SK-N-SH (cell line): Measurements from ENCODE around the gene PRM1. TPM values are rescaled to one million over a fixed set of nuclear protein-coding genes. Genes with fewer than 3 reads are reported as not detected.

Experiments used
- CTCF ChIA-PET: fragments of 300-600, 350-600 bp; formaldehyde crosslinking; extraction: SDS; loops from one replicate; lab custom pipeline; 2021; lab: Yijun Ruan, JAX
- POLR2A ChIA-PET: fragments of 350-600 bp; sonication (Branson Sonifier 250); formaldehyde crosslinking; extraction: SDS; loops from one replicate; lab custom pipeline; 2020; ENCODE audit warnings: antibody characterized with exemption, inconsistent platforms; lab: Yijun Ruan, JAX
- DNase-seq: peaks from one replicate; pipeline ENCODE4 v3.0.0; 2012
- H2AFZ ChIP-seq: fragments of 200-600 bp; sonication (generic); 2 replicates; pipeline ENCODE4 v1.8.1; 2016; ENCODE audit warnings: antibody characterized with exemption, mild to moderate bottlenecking, low read depth
- H3F3A ChIP-seq: fragments of 200-600 bp; sonication (generic); replicated peaks from 2 replicates; pipeline ENCODE3; 2016; ENCODE audit warnings: antibody characterized with exemption, mild to moderate bottlenecking; ENCODE audit not compliant: insufficient read depth
- H3K27ac ChIP-seq, 2 experiments: fragments of 200-500 bp in 1 of 2; fragments of 200-600 bp in 1 of 2; sonication (Bioruptor generic) in 1 of 2; sonication (generic), shearing (Covaris generic) in 1 of 2; 2 replicates each; pipeline versions ENCODE4 v1.5.1 to v1.6.1; 2014 to 2016; ENCODE audit warnings: low read depth in 2 of 2, inconsistent platforms in 1 of 2, low read length in 1 of 2, mild to moderate bottlenecking in 1 of 2, mixed read lengths in 1 of 2
- H3K27me3 ChIP-seq: fragments of 200-600 bp; sonication (generic), shearing (Covaris generic); 2 replicates; pipeline ENCODE4 v1.6.1; 2016; ENCODE audit warnings: mixed run types; ENCODE audit not compliant: insufficient read depth
- H3K36me3 ChIP-seq, 2 experiments: fragments of 200-500 bp in 1 of 2; fragments of 200-600 bp in 1 of 2; sonication (Bioruptor generic) in 1 of 2; sonication (generic) in 1 of 2; replicated peaks in 1 of 2; 2 replicates each; pipeline versions ENCODE3 to v1.5.1; 2014 to 2016; ENCODE audit warnings: low read length in 1 of 2, mild to moderate bottlenecking in 1 of 2; ENCODE audit not compliant: insufficient read depth in 2 of 2, control insufficient read depth in 1 of 2
- H3K4me1 ChIP-seq, 2 experiments: fragments of 200-500 bp in 1 of 2; fragments of 200-600 bp in 1 of 2; sonication (Bioruptor generic) in 1 of 2; sonication (generic), shearing (Covaris generic) in 1 of 2; 2 replicates each; pipeline versions ENCODE4 v1.5.1 to v1.6.1; 2014 to 2016; ENCODE audit warnings: low read depth in 1 of 2, low read length in 1 of 2, mixed run types in 1 of 2; ENCODE audit not compliant: insufficient read depth in 2 of 2, control insufficient read depth in 1 of 2
- H3K4me2 ChIP-seq: fragments of 200-600 bp; sonication (generic), shearing (Covaris generic); 2 replicates; pipeline ENCODE4 v1.6.1; 2017; ENCODE audit warnings: mixed run types
- H3K4me3 ChIP-seq, 2 experiments: fragments of 200-500 bp in 1 of 2; fragments of 200-600 bp in 1 of 2; sonication (Bioruptor generic) in 1 of 2; sonication (generic), shearing (Covaris generic) in 1 of 2; 2 replicates each; pipeline versions ENCODE4 v1.5.1 to v1.8.1; 2014 to 2016; ENCODE audit warnings: low read depth in 2 of 2, inconsistent platforms in 1 of 2, low read length in 1 of 2, mild to moderate bottlenecking in 1 of 2, mixed read lengths in 1 of 2, moderate library complexity in 1 of 2
- H3K79me2 ChIP-seq: fragments of 200-600 bp; sonication (generic); 2 replicates; pipeline ENCODE4 v1.8.1; 2017; ENCODE audit warnings: mild to moderate bottlenecking; ENCODE audit not compliant: insufficient read depth
- H3K9ac ChIP-seq: fragments of 200-600 bp; sonication (generic); 2 replicates; pipeline ENCODE4 v1.6.1; 2017; ENCODE audit warnings: mixed run types
- H3K9me2 ChIP-seq: fragments of 200-600 bp; sonication (generic); 2 replicates; pipeline ENCODE4 v1.6.1; 2017; ENCODE audit warnings: mixed run types
- H3K9me3 ChIP-seq: fragments of 200-600 bp; sonication (generic); 2 replicates; pipeline ENCODE4 v1.6.1; 2017; ENCODE audit warnings: mixed run types, mild to moderate bottlenecking, moderate library complexity
- H4K20me1 ChIP-seq: fragments of 200-600 bp; sonication (generic); 2 replicates; pipeline ENCODE4 v1.6.1; 2017; ENCODE audit warnings: mild to moderate bottlenecking, mixed run types; ENCODE audit not compliant: insufficient read depth
- CHD2 ChIP-seq: fragments of 150-350 bp; IDR thresholded peaks from 2 replicates; pipeline ENCODE4 v1.6.1; 2018; ENCODE audit warnings: low read length; ENCODE audit not compliant: partially characterized antibody
- FOXJ3 ChIP-seq: sonication (generic); formaldehyde crosslinking; IDR thresholded peaks from 2 replicates; pipeline ENCODE4 v1.5.1; 2020; ENCODE audit warnings: mild to moderate bottlenecking, missing genetic modification reagents
- FOXM1 ChIP-seq: IDR thresholded peaks from 2 replicates; pipeline ENCODE4 v1.4.0; 2012; ENCODE audit warnings: low read depth, mild to moderate bottlenecking
- IRF3 ChIP-seq: fragments of 150-350 bp; IDR thresholded peaks from 2 replicates; pipeline ENCODE4 v1.6.1; 2016; ENCODE audit warnings: mild to moderate bottlenecking, low read depth, low read length
- JUND ChIP-seq: IDR thresholded peaks from 2 replicates; pipeline ENCODE4 v1.4.0; 2012
- MEF2A ChIP-seq: IDR thresholded peaks from 2 replicates; pipeline ENCODE4 v1.4.0; 2012; ENCODE audit warnings: low read depth, borderline replicate concordance
- MXI1 ChIP-seq: IDR thresholded peaks from 2 replicates; pipeline ENCODE4 v1.6.1; 2012; ENCODE audit warnings: mild to moderate bottlenecking, low read depth, low read length, improper control_type of control experiment
- NRF1 ChIP-seq: IDR thresholded peaks from 2 replicates; pipeline ENCODE4 v1.6.1; 2012; ENCODE audit warnings: low read depth, mild to moderate bottlenecking, low read length
- TAF1 ChIP-seq: IDR thresholded peaks from 2 replicates; pipeline ENCODE4 v1.6.1; 2012; ENCODE audit warnings: low read depth, mild to moderate bottlenecking, low read length, moderate library complexity, borderline replicate concordance
- TEAD4 ChIP-seq: IDR thresholded peaks from 2 replicates; pipeline ENCODE4 v1.4.0; 2012; ENCODE audit warnings: mild to moderate bottlenecking, borderline replicate concordance; ENCODE audit not compliant: insufficient read depth
- ZBTB33 ChIP-seq: IDR thresholded peaks from 2 replicates; pipeline ENCODE4 v1.4.0; 2012; ENCODE audit warnings: low read depth, borderline replicate concordance
- WGBS: methylation state at CpG from one replicate; pipeline ENCODE4 v1.1.6; 2017; ENCODE audit warnings: low lambda C conversion rate; 5-methylcytosine and 5-hydroxymethylcytosine counted together
- polyA plus RNA-seq, 3 experiments: library from polyadenylated mRNA; depleted of rRNA; stranded (reverse); fragments of >200 nt; gene quantifications; 2 replicates each; pipeline ENCODE4 v1.2.3, GENCODE V29; 2012
- TF ChIP-seq, protein P1 (sequence below): fragments of 200-600 bp; sonication (generic); IDR thresholded peaks from 2 replicates; pipeline ENCODE4 v1.6.1; 2017; ENCODE audit warnings: antibody characterized with exemption, mild to moderate bottlenecking, moderate library complexity
- TF ChIP-seq, protein P2 (sequence below): IDR thresholded peaks from 2 replicates; pipeline ENCODE4 v1.6.1; 2012; ENCODE audit warnings: mild to moderate bottlenecking, low read depth, low read length, moderate library complexity

PRM1 gene
- polyA plus RNA-seq, 1 of the 3 experiments (the other 2 are of a cell fraction), result not detected

DNA sequence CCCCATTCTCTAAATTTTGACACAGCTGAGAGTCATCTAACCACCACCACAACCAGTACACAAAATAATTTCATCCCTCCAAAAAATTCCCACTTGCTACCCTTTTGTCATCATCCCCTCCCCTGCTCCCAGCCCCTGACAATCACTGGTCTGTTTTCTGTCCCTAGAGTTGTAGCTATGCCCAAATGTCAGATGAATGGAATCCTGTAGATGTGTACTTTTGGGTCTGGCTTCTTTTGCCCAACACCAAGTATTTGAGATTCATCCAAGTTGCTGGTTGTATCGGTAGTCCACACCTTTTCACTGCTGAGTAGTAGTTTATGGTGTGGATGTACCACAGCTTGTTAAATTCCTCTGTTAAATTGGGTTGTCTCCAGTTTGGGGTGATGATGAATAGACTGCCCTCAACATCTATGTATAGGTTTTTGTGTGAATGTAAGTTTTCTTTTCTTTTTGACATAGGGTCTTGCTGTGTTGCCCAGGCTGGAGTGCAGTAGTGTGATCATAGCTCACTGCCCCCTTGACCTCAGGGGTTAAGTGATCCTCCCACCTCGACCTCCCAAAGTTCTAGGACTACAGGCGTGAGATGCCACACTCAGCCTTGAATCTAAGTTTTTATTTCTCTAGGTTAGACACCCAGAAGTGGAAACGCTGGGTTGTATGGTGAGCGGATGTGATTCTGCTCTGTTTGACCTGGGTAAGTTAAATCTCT, 49.6 kb upstream of the PRM1 start:
- Histone ChIP-seq H3F3A (peaks cover 14% of the 10 kb centered on the region), H3K9ac (no peak overlapping the region), H3K9me3 (no peaks in the 10 kb centered on the region), H3K27me3 (no peaks in the 10 kb centered on the region), H3K9me2 (no peaks in the 10 kb centered on the region), H3K4me3 (no peak overlapping the region), H3K4me1 (peaks cover 0 to 18% of the 10 kb centered on the region in 2 experiments; a peak in 3 of 4 replicates), H3K27ac (no peak overlapping the region), H2AFZ (no peak overlapping the region), H3K79me2 (no peaks in the 10 kb centered on the region), H4K20me1 (no peaks in the 10 kb centered on the region), H3K36me3 (no peaks in the 10 kb centered on the region), H3K4me2 (no peak overlapping the region)
- TF ChIP-seq TEAD4, result no peak
- TF ChIP-seq ZBTB33, result no peak
- no peak for TF ChIP-seq FOXM1
- TF ChIP-seq MXI1, result no peak
- TF ChIP-seq, protein P1, sequence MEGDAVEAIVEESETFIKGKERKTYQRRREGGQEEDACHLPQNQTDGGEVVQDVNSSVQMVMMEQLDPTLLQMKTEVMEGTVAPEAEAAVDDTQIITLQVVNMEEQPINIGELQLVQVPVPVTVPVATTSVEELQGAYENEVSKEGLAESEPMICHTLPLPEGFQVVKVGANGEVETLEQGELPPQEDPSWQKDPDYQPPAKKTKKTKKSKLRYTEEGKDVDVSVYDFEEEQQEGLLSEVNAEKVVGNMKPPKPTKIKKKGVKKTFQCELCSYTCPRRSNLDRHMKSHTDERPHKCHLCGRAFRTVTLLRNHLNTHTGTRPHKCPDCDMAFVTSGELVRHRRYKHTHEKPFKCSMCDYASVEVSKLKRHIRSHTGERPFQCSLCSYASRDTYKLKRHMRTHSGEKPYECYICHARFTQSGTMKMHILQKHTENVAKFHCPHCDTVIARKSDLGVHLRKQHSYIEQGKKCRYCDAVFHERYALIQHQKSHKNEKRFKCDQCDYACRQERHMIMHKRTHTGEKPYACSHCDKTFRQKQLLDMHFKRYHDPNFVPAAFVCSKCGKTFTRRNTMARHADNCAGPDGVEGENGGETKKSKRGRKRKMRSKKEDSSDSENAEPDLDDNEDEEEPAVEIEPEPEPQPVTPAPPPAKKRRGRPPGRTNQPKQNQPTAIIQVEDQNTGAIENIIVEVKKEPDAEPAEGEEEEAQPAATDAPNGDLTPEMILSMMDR, result no peak
- no peak for TF ChIP-seq IRF3
- no peak for TF ChIP-seq NRF1
- TF ChIP-seq, protein P2, sequence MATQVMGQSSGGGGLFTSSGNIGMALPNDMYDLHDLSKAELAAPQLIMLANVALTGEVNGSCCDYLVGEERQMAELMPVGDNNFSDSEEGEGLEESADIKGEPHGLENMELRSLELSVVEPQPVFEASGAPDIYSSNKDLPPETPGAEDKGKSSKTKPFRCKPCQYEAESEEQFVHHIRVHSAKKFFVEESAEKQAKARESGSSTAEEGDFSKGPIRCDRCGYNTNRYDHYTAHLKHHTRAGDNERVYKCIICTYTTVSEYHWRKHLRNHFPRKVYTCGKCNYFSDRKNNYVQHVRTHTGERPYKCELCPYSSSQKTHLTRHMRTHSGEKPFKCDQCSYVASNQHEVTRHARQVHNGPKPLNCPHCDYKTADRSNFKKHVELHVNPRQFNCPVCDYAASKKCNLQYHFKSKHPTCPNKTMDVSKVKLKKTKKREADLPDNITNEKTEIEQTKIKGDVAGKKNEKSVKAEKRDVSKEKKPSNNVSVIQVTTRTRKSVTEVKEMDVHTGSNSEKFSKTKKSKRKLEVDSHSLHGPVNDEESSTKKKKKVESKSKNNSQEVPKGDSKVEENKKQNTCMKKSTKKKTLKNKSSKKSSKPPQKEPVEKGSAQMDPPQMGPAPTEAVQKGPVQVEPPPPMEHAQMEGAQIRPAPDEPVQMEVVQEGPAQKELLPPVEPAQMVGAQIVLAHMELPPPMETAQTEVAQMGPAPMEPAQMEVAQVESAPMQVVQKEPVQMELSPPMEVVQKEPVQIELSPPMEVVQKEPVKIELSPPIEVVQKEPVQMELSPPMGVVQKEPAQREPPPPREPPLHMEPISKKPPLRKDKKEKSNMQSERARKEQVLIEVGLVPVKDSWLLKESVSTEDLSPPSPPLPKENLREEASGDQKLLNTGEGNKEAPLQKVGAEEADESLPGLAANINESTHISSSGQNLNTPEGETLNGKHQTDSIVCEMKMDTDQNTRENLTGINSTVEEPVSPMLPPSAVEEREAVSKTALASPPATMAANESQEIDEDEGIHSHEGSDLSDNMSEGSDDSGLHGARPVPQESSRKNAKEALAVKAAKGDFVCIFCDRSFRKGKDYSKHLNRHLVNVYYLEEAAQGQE, result no peak
- TF ChIP-seq MEF2A, result no peak
- no peak for TF ChIP-seq FOXJ3 (CRISPR knock-in tag)
- no peak for TF ChIP-seq CHD2
- no peak for TF ChIP-seq JUND
- TF ChIP-seq TAF1, result no peak
- DNase-seq, result no peak
- 80% methylated on average over 5 of the region's 5 CpGs for WGBS
- CTCF ChIA-PET, result no interaction called here
- POLR2A ChIA-PET, result no interaction called here
